HepG2 (cell line): Measurements from ENCODE around the gene MEIOC. TPM values are rescaled to one million over a fixed set of nuclear protein-coding genes. Genes with fewer than 3 reads are reported as not detected.

Source experiments
- ATAC-seq: fragments of 200-7000 bp; cut with Tn5 transposase; 3 replicates; pipeline ENCODE4 v1.9.1; 2020; ENCODE audit warnings: mild to moderate bottlenecking, moderate library complexity
- BruUV-seq: library from RNA; stranded (reverse); fragments of 400-500 nt; replicated peaks from 2 replicates; lab custom pipeline; 2021; lab: Mats Ljungman, UMichigan
- CTCF ChIA-PET: fragments of 300-600 bp; formaldehyde crosslinking; extraction: SDS; loops from one replicate; lab custom pipeline; 2021; ENCODE audit warnings: low total read pairs, inconsistent platforms, low intra/inter-chr PET ratio; lab: Yijun Ruan, JAX
- POLR2A ChIA-PET: fragments of 350-600 bp; sonication (Branson Sonifier 250); formaldehyde crosslinking; loops from one replicate; lab custom pipeline; 2020; ENCODE audit warnings: antibody characterized with exemption, inconsistent platforms; lab: Yijun Ruan, JAX
- DNase-seq: peaks from one replicate; pipeline ENCODE4 v3.0.0-alpha.2; 2015; ENCODE audit warnings: low spot score
- FAIRE-seq: peaks from 3 replicates; lab custom pipeline; 2011; peaks lifted over from hg19 to GRCh38; lab: Jason Lieb, UNC
- H2AFZ ChIP-seq: one replicate; pipeline ENCODE4 v1.6.1; 2011; ENCODE audit warnings: low read length, inconsistent platforms
- H3K27ac ChIP-seq: fragments of 300-600 bp; 3 replicates; pipeline ENCODE4 v1.8.0; 2011; ENCODE audit warnings: mixed run types, mild to moderate bottlenecking, mixed read lengths, low read length, inconsistent platforms; ENCODE audit not compliant: insufficient read depth; ENCODE audit errors: extremely low read length
- H3K27me3 ChIP-seq, 2 experiments: fragments of 200-600 bp in 1 of 2; 2 replicates in 1 of 2; 3 replicates in 1 of 2; pipeline versions ENCODE4 v1.6.0 to v1.8.0; 2011; ENCODE audit warnings: low read length in 2 of 2, mild to moderate bottlenecking in 2 of 2, moderate library complexity in 2 of 2, inconsistent platforms in 1 of 2; ENCODE audit not compliant: insufficient read depth in 2 of 2, control insufficient read depth in 1 of 2
- H3K36me3 ChIP-seq, 2 experiments: fragments of 200-600 bp in 1 of 2; replicated peaks in 1 of 2; 2 replicates in 1 of 2; 3 replicates in 1 of 2; pipeline versions ENCODE4 v1.5.1 to v1.8.0; 2011; ENCODE audit warnings: low read length in 2 of 2, inconsistent platforms in 1 of 2; ENCODE audit not compliant: insufficient read depth in 2 of 2, control insufficient read depth in 1 of 2
- H3K4me1 ChIP-seq: 2 replicates; pipeline ENCODE4 v1.5.1; 2012; ENCODE audit warnings: low read length, inconsistent platforms; ENCODE audit not compliant: insufficient read depth
- H3K4me2 ChIP-seq: 2 replicates; pipeline ENCODE4 v1.6.0; 2011; ENCODE audit warnings: low read depth, low read length, inconsistent platforms
- H3K4me3 ChIP-seq, 3 experiments: fragments of 200-600 bp in 1 of 3; sonication (generic), shearing (Covaris generic) in 1 of 3; replicated peaks in 1 of 3; 2 replicates each; pipeline ENCODE4 v1.5.1; 2011 to 2016; ENCODE audit warnings: low read length in 3 of 3, inconsistent platforms in 2 of 3, low read depth in 2 of 3, mild to moderate bottlenecking in 2 of 3, control low read depth in 1 of 3, mixed read lengths in 1 of 3; ENCODE audit not compliant: insufficient read depth in 1 of 3
- H3K79me2 ChIP-seq: one replicate; pipeline ENCODE4 v1.6.1; 2011; ENCODE audit warnings: low read length, inconsistent platforms; ENCODE audit not compliant: insufficient read depth
- H3K9ac ChIP-seq: 2 replicates; pipeline ENCODE4 v1.6.0; 2011; ENCODE audit warnings: mild to moderate bottlenecking, low read depth, low read length, inconsistent platforms; ENCODE audit not compliant: insufficient read depth
- H3K9me3 ChIP-seq: 2 replicates; pipeline ENCODE4 v1.5.1; 2012; ENCODE audit warnings: mild to moderate bottlenecking, low read length
- H4K20me1 ChIP-seq: 2 replicates; pipeline ENCODE4 v1.6.0; 2011; ENCODE audit warnings: inconsistent platforms, mild to moderate bottlenecking, low read length, moderate library complexity; ENCODE audit not compliant: insufficient read depth
- EEA1 ChIP-seq: sonication (generic); formaldehyde crosslinking; IDR thresholded peaks from 2 replicates; pipeline ENCODE4 v1.5.1; 2020; ENCODE audit warnings: mild to moderate bottlenecking, missing genetic modification reagents, borderline replicate concordance
- FOXA1 ChIP-seq, 2 experiments: fragments of 450-650 bp in 1 of 2; sonication (generic) in 1 of 2; formaldehyde crosslinking in 1 of 2; IDR thresholded peaks; 2 replicates each; pipeline versions ENCODE4 v1.4.0 to v1.6.1; 2016 to 2020; ENCODE audit warnings: missing genetic modification reagents in 1 of 2
- FOXA3 ChIP-seq: IDR thresholded peaks from 2 replicates; pipeline ENCODE4 v1.6.1; 2016; ENCODE audit warnings: missing genetic modification reagents, missing compliant biosample characterization
- GTF3A ChIP-seq: sonication (generic); formaldehyde crosslinking; conservative IDR thresholded peaks from 2 replicates; pipeline ENCODE4 v1.4.0; 2020; ENCODE audit warnings: mild to moderate bottlenecking, missing genetic modification reagents
- JDP2 ChIP-seq: sonication (generic); formaldehyde crosslinking; IDR thresholded peaks from 2 replicates; pipeline ENCODE4 v1.8.1; 2022; ENCODE audit warnings: missing genetic modification reagents, borderline replicate concordance
- MED1 ChIP-seq: sonication (generic); formaldehyde crosslinking; IDR thresholded peaks from 2 replicates; pipeline ENCODE4 v1.4.0; 2020; ENCODE audit warnings: missing genetic modification reagents
- MXD4 ChIP-seq: IDR thresholded peaks from 2 replicates; pipeline ENCODE4 v1.6.1; 2016; ENCODE audit warnings: mild to moderate bottlenecking, missing biosample characterization, missing genetic modification reagents
- PHF8 ChIP-seq: sonication (generic); formaldehyde crosslinking; IDR thresholded peaks from 2 replicates; pipeline ENCODE4 v1.5.0; 2020; ENCODE audit warnings: missing genetic modification reagents
- RCOR2 ChIP-seq: IDR thresholded peaks from 2 replicates; pipeline ENCODE4 v1.6.1; 2016; ENCODE audit warnings: missing biosample characterization, missing genetic modification reagents
- RFXAP ChIP-seq: sonication (generic); formaldehyde crosslinking; IDR thresholded peaks from 2 replicates; pipeline ENCODE4 v1.4.0; 2020; ENCODE audit warnings: missing genetic modification reagents, borderline replicate concordance
- ZC3H13 ChIP-seq: sonication (generic); formaldehyde crosslinking; IDR thresholded peaks from 2 replicates; pipeline ENCODE4 v1.8.1; 2023; ENCODE audit warnings: mild to moderate bottlenecking, missing genetic modification reagents, moderate library complexity
- ZNF24 ChIP-seq: fragments of 450-650 bp; IDR thresholded peaks from 2 replicates; pipeline ENCODE4 v1.6.1; 2017; ENCODE audit warnings: antibody characterized with exemption, mild to moderate bottlenecking
- ZNF816 ChIP-seq: sonication (generic); formaldehyde crosslinking; IDR thresholded peaks from 2 replicates; pipeline ENCODE4 v1.8.0; 2022; ENCODE audit warnings: missing genetic modification reagents, mild to moderate bottlenecking, borderline replicate concordance
- WGBS: methylation state at CpG from one replicate; pipeline ENCODE4 v1.1.6; 2017; ENCODE audit warnings: low lambda C conversion rate; 5-methylcytosine and 5-hydroxymethylcytosine counted together
- in situ Hi-C: cut with HindIII; loops from 2 replicates; pipeline ENCODE4 v1.10.0; 2017; ENCODE audit warnings: low pct_unique_long_range_greater_than_20kb; ENCODE audit not compliant: extremely low pct_ligation_motif_present
- intact Hi-C: fragments of 100-400 bp; cut with micrococcal nuclease; formaldehyde crosslinking; loops from one replicate; pipeline ENCODE4 v1.10.0; 2022; ENCODE audit not compliant: unreplicated experiment
- polyA plus RNA-seq, 8 experiments: library from polyadenylated mRNA; depleted of rRNA in 3 of 8; stranded (reverse) in 7 of 8; unstranded in 1 of 8; fragments of >200 nt; fragmentation: Illumina TruSeq in 4 of 8; extraction: Trizol in 4 of 8; gene quantifications; 2 replicates each; pipeline versions ENCODE4 v1.2.1 to v1.2.3, GENCODE V29; 2011 to 2016; ENCODE audit warnings: low read depth in 4 of 8, missing spikeins in 1 of 8, mixed read lengths in 1 of 8; ENCODE audit not compliant: insufficient read depth in 1 of 8
- total RNA-seq, 5 experiments: library from RNA; depleted of rRNA; stranded (reverse); fragments of >200 nt; fragmentation: Illumina TruSeq; extraction: Trizol; gene quantifications; 2 replicates each; pipeline ENCODE4 v1.2.3, GENCODE V29; 2016; ENCODE audit warnings: low read depth in 1 of 5
- TF ChIP-seq, protein P1 (sequence below): sonication (generic); formaldehyde crosslinking; IDR thresholded peaks from 2 replicates; pipeline ENCODE4 v1.4.0; 2020; ENCODE audit warnings: mild to moderate bottlenecking, missing genetic modification reagents
- TF ChIP-seq, protein P2 (sequence below): sonication (generic); formaldehyde crosslinking; IDR thresholded peaks from 2 replicates; pipeline ENCODE4 v1.4.0; 2020; ENCODE audit warnings: missing genetic modification reagents
- TF ChIP-seq, protein P3 (sequence below): IDR thresholded peaks from 2 replicates; pipeline ENCODE4 v1.6.1; 2016; ENCODE audit warnings: missing compliant biosample characterization, missing genetic modification reagents, borderline replicate concordance

MEIOC gene
- total and polyA plus RNA-seq, 2 of the 13 experiments (the other 11 are each of a cell fraction or from before 2014, with no cell fraction given): 0.04 to 0.15 TPM

DNA sequence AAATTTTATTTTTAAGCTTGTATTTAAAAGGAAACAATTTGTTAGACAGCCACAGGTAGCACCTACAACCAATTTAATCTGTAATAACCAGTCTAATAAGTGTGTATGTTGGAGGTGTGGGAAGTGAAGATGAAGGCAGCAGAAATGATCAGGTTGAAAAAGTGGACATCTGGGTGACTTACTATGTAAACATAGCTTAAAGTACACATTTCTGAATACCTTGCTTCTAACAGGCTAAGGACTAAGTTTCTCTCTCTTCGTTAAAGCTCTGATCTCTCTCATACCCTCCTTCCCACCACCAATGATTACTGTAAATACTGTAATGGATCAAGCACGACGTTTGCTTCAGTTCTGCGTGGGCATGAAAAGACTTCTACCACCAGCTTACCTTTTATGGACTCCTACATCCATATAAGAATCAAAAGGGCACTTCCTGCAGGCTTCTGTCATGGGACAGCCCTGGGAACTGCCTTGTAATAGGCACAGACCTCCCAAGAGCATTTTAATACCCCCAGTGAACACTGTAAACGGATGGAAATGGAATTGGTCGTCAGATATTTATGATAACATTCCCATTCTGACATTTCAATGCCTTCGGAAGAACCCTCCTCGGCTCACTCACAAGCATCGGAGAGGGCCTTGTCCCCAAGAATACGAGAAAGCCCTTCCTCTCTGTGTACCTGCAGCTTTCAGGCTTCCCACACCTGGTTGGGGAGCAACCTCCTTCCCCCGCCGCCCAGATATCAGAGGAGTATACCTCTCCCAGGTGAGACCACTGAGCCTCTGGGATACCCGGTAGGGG lies 32.6 kb downstream of the MEIOC start:
- CTCF ChIA-PET: no interaction called here
- no peak for FAIRE-seq
- 0 out of 2 replicates have a peak, but pooled peaks have one; percentile 19 for TF ChIP-seq ZNF816
- 0 out of 2 replicates have a peak, but pooled peaks have one; percentile 15 for TF ChIP-seq RFXAP (CRISPR knock-in tag)
- 0 out of 2 replicates have a peak, but pooled peaks have one; percentile 18 for TF ChIP-seq ZC3H13 (CRISPR knock-in tag)
- no peak for TF ChIP-seq EEA1 (CRISPR knock-in tag)
- TF ChIP-seq, protein P1, sequence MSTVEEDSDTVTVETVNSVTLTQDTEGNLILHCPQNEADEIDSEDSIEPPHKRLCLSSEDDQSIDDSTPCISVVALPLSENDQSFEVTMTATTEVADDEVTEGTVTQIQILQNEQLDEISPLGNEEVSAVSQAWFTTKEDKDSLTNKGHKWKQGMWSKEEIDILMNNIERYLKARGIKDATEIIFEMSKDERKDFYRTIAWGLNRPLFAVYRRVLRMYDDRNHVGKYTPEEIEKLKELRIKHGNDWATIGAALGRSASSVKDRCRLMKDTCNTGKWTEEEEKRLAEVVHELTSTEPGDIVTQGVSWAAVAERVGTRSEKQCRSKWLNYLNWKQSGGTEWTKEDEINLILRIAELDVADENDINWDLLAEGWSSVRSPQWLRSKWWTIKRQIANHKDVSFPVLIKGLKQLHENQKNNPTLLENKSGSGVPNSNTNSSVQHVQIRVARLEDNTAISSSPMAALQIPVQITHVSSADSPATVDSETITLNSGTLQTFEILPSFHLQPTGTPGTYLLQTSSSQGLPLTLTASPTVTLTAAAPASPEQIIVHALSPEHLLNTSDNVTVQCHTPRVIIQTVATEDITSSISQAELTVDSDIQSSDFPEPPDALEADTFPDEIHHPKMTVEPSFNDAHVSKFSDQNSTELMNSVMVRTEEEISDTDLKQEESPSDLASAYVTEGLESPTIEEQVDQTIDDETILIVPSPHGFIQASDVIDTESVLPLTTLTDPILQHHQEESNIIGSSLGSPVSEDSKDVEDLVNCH: 0 out of 2 replicates have a peak, but pooled peaks have one; percentile 38
- TF ChIP-seq ZNF24: no peak
- 0 out of 2 replicates have a peak, but pooled peaks have one; percentile 65 for TF ChIP-seq GTF3A (CRISPR knock-in tag)
- TF ChIP-seq MED1 (CRISPR knock-in tag): no peak
- TF ChIP-seq, protein P2, sequence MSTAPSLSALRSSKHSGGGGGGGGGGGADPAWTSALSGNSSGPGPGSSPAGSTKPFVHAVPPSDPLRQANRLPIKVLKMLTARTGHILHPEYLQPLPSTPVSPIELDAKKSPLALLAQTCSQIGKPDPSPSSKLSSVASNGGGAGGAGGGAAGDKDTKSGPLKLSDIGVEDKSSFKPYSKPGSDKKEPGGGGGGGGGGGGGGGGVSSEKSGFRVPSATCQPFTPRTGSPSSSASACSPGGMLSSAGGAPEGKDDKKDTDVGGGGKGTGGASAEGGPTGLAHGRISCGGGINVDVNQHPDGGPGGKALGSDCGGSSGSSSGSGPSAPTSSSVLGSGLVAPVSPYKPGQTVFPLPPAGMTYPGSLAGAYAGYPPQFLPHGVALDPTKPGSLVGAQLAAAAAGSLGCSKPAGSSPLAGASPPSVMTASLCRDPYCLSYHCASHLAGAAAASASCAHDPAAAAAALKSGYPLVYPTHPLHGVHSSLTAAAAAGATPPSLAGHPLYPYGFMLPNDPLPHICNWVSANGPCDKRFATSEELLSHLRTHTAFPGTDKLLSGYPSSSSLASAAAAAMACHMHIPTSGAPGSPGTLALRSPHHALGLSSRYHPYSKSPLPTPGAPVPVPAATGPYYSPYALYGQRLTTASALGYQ: 0 out of 2 replicates have a peak, but pooled peaks have one; percentile 10
- TF ChIP-seq JDP2 (CRISPR knock-in tag): no peak
- 0 out of 2 replicates have a peak, but pooled peaks have one; percentile 11 for TF ChIP-seq MXD4
- TF ChIP-seq FOXA1 (IDR thresholded peaks at IDR 0.05): no peak
- peak; percentile 74 for TF ChIP-seq FOXA1 (CRISPR knock-in tag; IDR thresholded peaks at IDR 0.05)
- TF ChIP-seq, protein P3, sequence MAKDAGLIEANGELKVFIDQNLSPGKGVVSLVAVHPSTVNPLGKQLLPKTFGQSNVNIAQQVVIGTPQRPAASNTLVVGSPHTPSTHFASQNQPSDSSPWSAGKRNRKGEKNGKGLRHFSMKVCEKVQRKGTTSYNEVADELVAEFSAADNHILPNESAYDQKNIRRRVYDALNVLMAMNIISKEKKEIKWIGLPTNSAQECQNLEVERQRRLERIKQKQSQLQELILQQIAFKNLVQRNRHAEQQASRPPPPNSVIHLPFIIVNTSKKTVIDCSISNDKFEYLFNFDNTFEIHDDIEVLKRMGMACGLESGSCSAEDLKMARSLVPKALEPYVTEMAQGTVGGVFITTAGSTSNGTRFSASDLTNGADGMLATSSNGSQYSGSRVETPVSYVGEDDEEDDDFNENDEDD: 0 out of 2 replicates have a peak, but pooled peaks have one; percentile 7
- 0 out of 2 replicates have a peak, but pooled peaks have one; percentile 6 for TF ChIP-seq RCOR2 (CRISPR knock-in tag)
- peak; percentile 57 for TF ChIP-seq FOXA3 (CRISPR knock-in tag)
- no peak for TF ChIP-seq PHF8 (CRISPR knock-in tag)

More for the DNA sequence above, 32.6 kb downstream of the MEIOC start:
- POLR2A ChIA-PET: interaction anchor here (0.9 to 2.8 kb wide), 5 partner anchors 11 to 210 kb away, joined by 3 to 10 read pairs (median 6); partner anchors contain the start of genes DBF4B and EFTUD2
- H3K4me3 ChIP-seq: peak overlapping the region; percentile 90 to 95 (median 92)
- intact Hi-C loops: no loop called here
- peaks cover 40% of the 10 kb centered on the region for H3K79me2 ChIP-seq
- in situ Hi-C loops: no loop called here
- H3K4me2 ChIP-seq: peak overlapping the region; percentile 81
- H3K27me3 ChIP-seq: peaks cover 0 to 3% of the 10 kb centered on the region in 2 experiments; a peak in 1 of 5 replicates
- H3K9ac ChIP-seq: peak overlapping the region; percentile 97
- H3K27ac ChIP-seq: peak overlapping the region; percentile 81
- peaks cover 27% of the 10 kb centered on the region for H3K4me1 ChIP-seq
- H4K20me1 ChIP-seq: no peaks in the 10 kb centered on the region
- ATAC-seq (peak; percentile 54), DNase-seq (peak; percentile 22)
- peaks cover 3 to 11% of the 10 kb centered on the region in 2 experiments; a peak in 3 of 5 replicates for H3K36me3 ChIP-seq
- BruUV-seq: TSS peak; percentile 66
- WGBS: under 1% methylated on average over 12 of the region's 13 CpGs
- peak overlapping the region; percentile 66 for H2AFZ ChIP-seq
- H3K9me3 ChIP-seq: no peaks in the 10 kb centered on the region
